Ishikawa (cell line): ENCODE data around the gene ETV3.

Source experiments
- CEBPB ChIP-seq: IDR thresholded peaks from 2 replicates; pipeline ENCODE4 v1.6.1; 2012
- CREB1 ChIP-seq: IDR thresholded peaks from 2 replicates; pipeline ENCODE4 v1.6.1; 2012; ENCODE audit warnings: low read depth
- EGR1 ChIP-seq: IDR thresholded peaks from 2 replicates; pipeline ENCODE4 v1.6.1; 2012
- EP300 ChIP-seq: IDR thresholded peaks from 2 replicates; pipeline ENCODE4 v1.6.1; 2012; ENCODE audit warnings: borderline replicate concordance
- FOXM1 ChIP-seq: IDR thresholded peaks from 2 replicates; pipeline ENCODE4 v1.6.1; 2012; ENCODE audit warnings: low read depth, borderline replicate concordance
- RAD21 ChIP-seq: IDR thresholded peaks from 2 replicates; pipeline ENCODE4 v1.6.1; 2012; ENCODE audit warnings: low read depth
- TAF1 ChIP-seq: IDR thresholded peaks from 2 replicates; pipeline ENCODE4 v1.6.1; 2012; ENCODE audit warnings: low read depth, mild to moderate bottlenecking
- TCF12 ChIP-seq: IDR thresholded peaks from 2 replicates; pipeline ENCODE4 v1.6.1; 2012; ENCODE audit warnings: low read depth
- TEAD4 ChIP-seq: IDR thresholded peaks from 2 replicates; pipeline ENCODE4 v1.6.1; 2012
- TF ChIP-seq, protein P1 (sequence below): IDR thresholded peaks from 2 replicates; pipeline ENCODE4 v1.6.1; 2012; ENCODE audit warnings: low read depth, mild to moderate bottlenecking
- TF ChIP-seq, protein P2 (sequence below): IDR thresholded peaks from 2 replicates; pipeline ENCODE4 v1.6.1; 2012

DNA sequence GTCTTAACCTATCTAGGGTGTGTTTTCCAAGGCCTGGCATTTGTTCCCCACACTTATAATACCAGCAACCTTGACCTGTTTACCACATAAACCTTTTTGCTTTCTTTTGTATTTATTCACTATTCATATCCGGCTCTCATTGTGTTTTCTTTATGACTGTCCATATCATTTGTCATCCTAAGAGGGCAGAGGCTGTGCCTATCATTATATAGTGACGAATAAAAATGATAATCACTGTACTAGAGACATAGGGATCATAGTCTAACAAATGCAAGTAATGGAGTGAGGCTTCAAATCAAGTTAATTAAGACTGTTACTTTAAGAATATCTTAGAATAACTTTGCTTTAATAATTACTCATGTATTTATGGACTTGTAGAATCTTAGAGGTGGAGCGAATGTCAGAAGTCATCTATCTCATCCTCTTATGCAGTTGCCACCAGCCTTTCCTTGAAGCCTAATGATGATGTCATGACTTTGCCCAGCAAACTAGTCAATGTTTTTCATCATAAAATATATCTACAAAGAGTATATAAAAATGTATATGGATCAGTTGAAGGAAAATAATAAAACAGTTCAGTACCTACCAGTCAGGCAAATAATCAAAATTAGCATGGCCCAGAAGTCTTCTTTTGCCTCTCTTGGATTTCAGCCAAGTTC lies 4.7 kb upstream of the ETV3 start:
- TF ChIP-seq CEBPB (no peak), RAD21 (no peak), TCF12 (no peak), EP300 (no peak), CREB1 (no peak), TAF1 (no peak), TEAD4 (no peak), EGR1 (no peak), FOXM1 (no peak)
- TF ChIP-seq, protein P1, sequence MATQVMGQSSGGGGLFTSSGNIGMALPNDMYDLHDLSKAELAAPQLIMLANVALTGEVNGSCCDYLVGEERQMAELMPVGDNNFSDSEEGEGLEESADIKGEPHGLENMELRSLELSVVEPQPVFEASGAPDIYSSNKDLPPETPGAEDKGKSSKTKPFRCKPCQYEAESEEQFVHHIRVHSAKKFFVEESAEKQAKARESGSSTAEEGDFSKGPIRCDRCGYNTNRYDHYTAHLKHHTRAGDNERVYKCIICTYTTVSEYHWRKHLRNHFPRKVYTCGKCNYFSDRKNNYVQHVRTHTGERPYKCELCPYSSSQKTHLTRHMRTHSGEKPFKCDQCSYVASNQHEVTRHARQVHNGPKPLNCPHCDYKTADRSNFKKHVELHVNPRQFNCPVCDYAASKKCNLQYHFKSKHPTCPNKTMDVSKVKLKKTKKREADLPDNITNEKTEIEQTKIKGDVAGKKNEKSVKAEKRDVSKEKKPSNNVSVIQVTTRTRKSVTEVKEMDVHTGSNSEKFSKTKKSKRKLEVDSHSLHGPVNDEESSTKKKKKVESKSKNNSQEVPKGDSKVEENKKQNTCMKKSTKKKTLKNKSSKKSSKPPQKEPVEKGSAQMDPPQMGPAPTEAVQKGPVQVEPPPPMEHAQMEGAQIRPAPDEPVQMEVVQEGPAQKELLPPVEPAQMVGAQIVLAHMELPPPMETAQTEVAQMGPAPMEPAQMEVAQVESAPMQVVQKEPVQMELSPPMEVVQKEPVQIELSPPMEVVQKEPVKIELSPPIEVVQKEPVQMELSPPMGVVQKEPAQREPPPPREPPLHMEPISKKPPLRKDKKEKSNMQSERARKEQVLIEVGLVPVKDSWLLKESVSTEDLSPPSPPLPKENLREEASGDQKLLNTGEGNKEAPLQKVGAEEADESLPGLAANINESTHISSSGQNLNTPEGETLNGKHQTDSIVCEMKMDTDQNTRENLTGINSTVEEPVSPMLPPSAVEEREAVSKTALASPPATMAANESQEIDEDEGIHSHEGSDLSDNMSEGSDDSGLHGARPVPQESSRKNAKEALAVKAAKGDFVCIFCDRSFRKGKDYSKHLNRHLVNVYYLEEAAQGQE: no peak
- TF ChIP-seq, protein P2, sequence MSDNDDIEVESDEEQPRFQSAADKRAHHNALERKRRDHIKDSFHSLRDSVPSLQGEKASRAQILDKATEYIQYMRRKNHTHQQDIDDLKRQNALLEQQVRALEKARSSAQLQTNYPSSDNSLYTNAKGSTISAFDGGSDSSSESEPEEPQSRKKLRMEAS: no peak
